Esophagus muscularis mucosa (tissue), 4 donors: ENCODE measurements around the gene RAB3B. TPM values are rescaled to one million over a fixed set of nuclear protein-coding genes. Genes with fewer than 3 reads are reported as not detected.
"Not testable (repeated sequence)": the region's sequence is repeated elsewhere in the genome, so short reads cannot be mapped to it uniquely, and the experiment has no call there.

ENCODE experiments used
- DNase-seq: peaks from one replicate; pipeline ENCODE4 v3.0.0-alpha.2; 2017; ENCODE audit errors: extremely low spot score
- H3K27ac ChIP-seq, 4 donors: fragments of 200-600 bp; sonication (generic); replicated peaks in 1 of 4; 1 replicate in 3 of 4; 2 replicates in 1 of 4; pipeline ENCODE4 v1.5.1; 2016 to 2019; ENCODE audit warnings: mild to moderate bottlenecking in 1 of 4
- H3K27me3 ChIP-seq, 4 donors: fragments of 200-600 bp; sonication (generic); one replicate each; pipeline versions ENCODE4 v1.5.1 to v1.6.0; 2016 to 2019
- H3K36me3 ChIP-seq, 4 donors: fragments of 200-600 bp; sonication (generic); one replicate each; pipeline ENCODE4 v1.5.1; 2016 to 2019
- H3K4me1 ChIP-seq, 4 donors: fragments of 200-600 bp; sonication (generic); one replicate each; pipeline ENCODE4 v1.5.1; 2016 to 2019
- H3K4me3 ChIP-seq, 4 donors: fragments of 200-600 bp; sonication (generic); 1 replicate in 2 of 4; 2 replicates in 2 of 4; pipeline ENCODE4 v1.5.1; 2016 to 2019; ENCODE audit warnings: mild to moderate bottlenecking in 4 of 4, moderate library complexity in 1 of 4
- H3K9me3 ChIP-seq, 4 donors: fragments of 200-600 bp; sonication (generic); 1 replicate in 3 of 4; 2 replicates in 1 of 4; pipeline ENCODE4 v1.5.1; 2016 to 2019
- EP300 ChIP-seq: sonication (generic); formaldehyde crosslinking; IDR thresholded peaks from one replicate; pipeline ENCODE4 v1.6.1; 2017; ENCODE audit warnings: antibody characterized with exemption
- POLR2A ChIP-seq: fragments of 450-650 bp; IDR thresholded peaks from one replicate; pipeline ENCODE4 v1.6.1; 2017; ENCODE audit warnings: antibody characterized with exemption, moderate library complexity, mild to moderate bottlenecking, low read depth
- POLR2AphosphoS5 ChIP-seq, 2 donors: sonication (generic); formaldehyde crosslinking; IDR thresholded peaks; one replicate each; pipeline ENCODE4 v1.6.1; 2017; ENCODE audit warnings: antibody characterized with exemption in 2 of 2
- WGBS: methylation state at CpG from one replicate; pipeline ENCODE4 v1.1.5; 2018; 5-methylcytosine and 5-hydroxymethylcytosine counted together
- intact Hi-C: fragments of 100-400 bp; cut with DNase I; formaldehyde crosslinking; loops from one replicate; pipeline ENCODE4 v1.15.1; 2023
- total RNA-seq, 4 donors: library from RNA; depleted of rRNA; stranded (reverse); fragments of >200 nt; gene quantifications; one replicate each; pipeline versions ENCODE4 v1.1.0 to v1.2.1, GENCODE V29; 2016
- TF ChIP-seq, protein P1 (sequence below), 3 experiments: fragments of 200-600 bp in 2 of 3; fragments of 450-650 bp in 1 of 3; sonication (generic) in 2 of 3; IDR thresholded peaks; one replicate each; pipeline ENCODE4 v1.5.1; 2017 to 2019; ENCODE audit warnings: antibody characterized with exemption in 3 of 3, mild to moderate bottlenecking in 2 of 3, moderate library complexity in 1 of 3

The RAB3B gene
- total RNA-seq, 4 donors from 2014 or later, result 0.42 to 1.3 (median 0.83) TPM

DNA sequence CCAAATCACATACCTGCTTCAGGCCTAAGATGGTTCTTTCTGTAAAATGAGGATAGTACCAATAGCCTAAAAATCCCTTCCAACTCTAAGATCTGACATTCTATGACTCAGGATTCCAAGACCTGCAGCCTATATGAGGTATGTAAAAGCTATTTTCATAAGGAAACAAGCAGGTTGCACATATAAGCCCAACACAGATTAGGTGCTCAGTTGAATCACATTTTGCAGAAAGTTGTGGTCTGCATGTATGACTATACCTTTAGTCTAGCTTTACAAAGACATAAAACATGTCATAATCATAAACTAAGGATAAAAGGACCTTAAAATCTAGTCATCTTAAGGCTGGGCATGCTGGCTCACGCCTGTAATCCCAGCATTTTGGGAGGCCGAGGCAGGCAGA lies 35.8 kb upstream of the RAB3B start:
- no peak for DNase-seq
- Histone ChIP-seq H3K36me3 (peaks cover 15 to 60% (median 48%) of the 10 kb centered on the region in 4 donors), H3K4me1 (peaks cover under 1 to 12% (median 11%) of the 10 kb centered on the region in 4 donors), H3K27me3 (no peaks in the 10 kb centered on the region), H3K27ac (no peak overlapping the region), H3K9me3 (no peaks in the 10 kb centered on the region), H3K4me3 (no peak overlapping the region)
- TF ChIP-seq, protein P1, sequence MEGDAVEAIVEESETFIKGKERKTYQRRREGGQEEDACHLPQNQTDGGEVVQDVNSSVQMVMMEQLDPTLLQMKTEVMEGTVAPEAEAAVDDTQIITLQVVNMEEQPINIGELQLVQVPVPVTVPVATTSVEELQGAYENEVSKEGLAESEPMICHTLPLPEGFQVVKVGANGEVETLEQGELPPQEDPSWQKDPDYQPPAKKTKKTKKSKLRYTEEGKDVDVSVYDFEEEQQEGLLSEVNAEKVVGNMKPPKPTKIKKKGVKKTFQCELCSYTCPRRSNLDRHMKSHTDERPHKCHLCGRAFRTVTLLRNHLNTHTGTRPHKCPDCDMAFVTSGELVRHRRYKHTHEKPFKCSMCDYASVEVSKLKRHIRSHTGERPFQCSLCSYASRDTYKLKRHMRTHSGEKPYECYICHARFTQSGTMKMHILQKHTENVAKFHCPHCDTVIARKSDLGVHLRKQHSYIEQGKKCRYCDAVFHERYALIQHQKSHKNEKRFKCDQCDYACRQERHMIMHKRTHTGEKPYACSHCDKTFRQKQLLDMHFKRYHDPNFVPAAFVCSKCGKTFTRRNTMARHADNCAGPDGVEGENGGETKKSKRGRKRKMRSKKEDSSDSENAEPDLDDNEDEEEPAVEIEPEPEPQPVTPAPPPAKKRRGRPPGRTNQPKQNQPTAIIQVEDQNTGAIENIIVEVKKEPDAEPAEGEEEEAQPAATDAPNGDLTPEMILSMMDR (IDR thresholded peaks at IDR 0.05), result no peak
- TF ChIP-seq POLR2AphosphoS5 (IDR thresholded peaks at IDR 0.05) (no peak), EP300 (no peak), POLR2A (no peak)
- WGBS, result 100% methylated on average over 2 of the region's 2 CpGs
- intact Hi-C loops, result no loop called here

DNA sequence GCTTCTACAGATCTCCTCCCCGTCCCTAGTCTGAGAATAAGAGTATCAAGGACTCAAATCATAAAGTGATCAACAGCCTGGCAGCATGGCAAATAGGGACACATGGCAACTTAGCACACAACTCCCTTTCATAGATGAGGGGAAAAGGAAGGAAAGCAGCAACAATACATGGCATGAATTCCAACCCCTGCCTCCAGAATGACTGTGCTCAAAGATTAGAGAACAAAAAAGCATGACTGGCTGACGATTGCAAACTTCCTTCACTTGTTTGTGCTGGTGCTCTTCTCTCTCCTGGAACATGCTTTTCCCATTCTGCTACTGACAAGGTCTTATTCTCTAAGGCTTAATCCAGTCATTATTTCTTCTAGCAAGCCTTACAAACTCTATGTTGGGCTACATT lies 31.6 kb upstream of the RAB3B start:
- Histone ChIP-seq H3K36me3 (peaks cover 23 to 71% (median 59%) of the 10 kb centered on the region in 4 donors), H3K27me3 (no peaks in the 10 kb centered on the region), H3K4me1 (no peaks in the 10 kb centered on the region), H3K9me3 (no peaks in the 10 kb centered on the region), H3K27ac (no peak overlapping the region), H3K4me3 (no peak overlapping the region)
- TF ChIP-seq POLR2A (no peak), EP300 (no peak), POLR2AphosphoS5 (IDR thresholded peaks at IDR 0.05) (no peak)
- TF ChIP-seq, protein P1 (IDR thresholded peaks at IDR 0.05), result no peak
- 80% methylated on average over 2 of the region's 2 CpGs for WGBS
- intact Hi-C loops, result no loop called here
- DNase-seq, result no peak

DNA sequence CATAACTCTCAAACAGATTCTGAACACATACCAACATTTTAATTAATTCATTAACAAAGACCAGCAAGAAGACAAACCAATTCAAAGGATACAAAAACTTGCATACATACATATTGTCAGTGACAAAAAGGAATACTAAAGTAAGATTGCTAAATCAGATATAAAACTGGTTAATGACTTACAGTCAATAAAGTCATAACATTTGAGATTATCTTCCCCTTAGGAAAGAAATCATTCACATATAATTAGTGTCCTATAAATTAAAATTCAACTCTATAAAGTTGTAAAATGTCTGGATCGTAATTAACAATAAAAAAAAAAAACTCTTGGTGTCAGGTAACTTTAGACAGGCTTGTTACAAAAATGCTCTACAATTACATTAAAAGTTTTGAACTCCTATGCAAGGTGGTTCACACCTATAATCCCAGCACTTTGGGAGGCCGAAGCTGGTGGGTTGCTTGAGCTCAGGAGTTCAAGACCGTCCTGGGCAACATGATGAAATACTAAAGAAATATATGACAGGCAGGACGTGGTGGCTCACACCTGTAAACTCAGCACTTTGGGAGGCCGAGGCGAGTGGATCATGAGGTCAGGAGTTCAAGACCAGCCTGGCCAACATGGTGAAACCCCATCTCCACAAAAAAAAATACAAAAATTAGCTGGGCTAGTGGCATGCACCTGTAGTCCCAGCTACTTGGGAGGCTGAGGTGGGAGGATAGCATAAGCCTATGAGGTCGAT lies 17.7 kb upstream of the RAB3B start:
- no peak overlapping the region for H3K27ac ChIP-seq

DNA sequence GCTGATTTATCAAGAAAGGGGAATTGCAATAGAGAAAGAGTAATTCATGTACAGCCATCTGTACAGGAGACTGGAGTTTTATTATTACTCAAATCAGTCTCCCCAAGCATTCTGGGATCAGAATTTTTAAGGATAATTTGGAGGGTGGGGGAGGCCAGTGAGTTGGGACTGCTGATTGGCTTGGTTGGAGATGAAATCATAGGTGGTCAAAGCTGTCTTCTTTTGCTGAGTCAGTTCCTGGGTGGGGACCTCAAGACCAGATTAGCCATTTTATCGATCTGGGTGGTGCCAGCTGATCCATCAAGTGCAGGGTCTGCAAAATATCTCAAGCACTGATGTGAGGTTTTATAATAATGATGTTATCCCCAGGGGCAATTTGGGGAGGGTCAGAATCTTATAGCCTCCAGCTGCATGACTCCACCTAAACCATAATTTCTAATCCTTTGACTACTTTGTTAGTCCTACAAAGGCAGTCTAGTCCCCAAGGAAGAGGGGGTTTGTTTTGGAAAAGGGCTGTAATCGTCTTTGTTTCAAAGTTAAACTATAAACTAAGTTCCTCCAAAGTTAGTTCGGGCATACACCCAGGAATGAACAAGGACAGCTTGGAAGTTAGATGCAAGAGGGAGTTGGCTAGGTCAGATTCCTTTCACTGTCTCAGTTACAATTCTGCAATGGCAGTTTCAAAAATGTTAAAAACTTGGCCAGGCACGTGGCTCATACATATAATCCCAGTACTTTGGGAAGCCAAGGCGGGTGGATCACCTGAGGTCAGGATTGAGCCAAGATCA lies 16.9 kb upstream of the RAB3B start:
- WGBS, result 55% methylated on average over 5 of the region's 5 CpGs
- DNase-seq, result no peak
- Histone ChIP-seq H3K4me1 (peaks cover 0 to 8% (median 3%) of the 10 kb centered on the region in 4 donors), H3K4me3 (no peak overlapping the region), H3K36me3 (no peaks in the 10 kb centered on the region), H3K27me3 (peaks cover 0 to 19% (median 0%) of the 10 kb centered on the region in 4 donors), H3K9me3 (no peaks in the 10 kb centered on the region), H3K27ac (no peak overlapping the region)
- no peak for TF ChIP-seq POLR2AphosphoS5 (IDR thresholded peaks at IDR 0.05)
- no peak for TF ChIP-seq POLR2A
- TF ChIP-seq, protein P1 (IDR thresholded peaks at IDR 0.05), result no peak
- no peak for TF ChIP-seq EP300
- intact Hi-C loops, result no loop called here

More for the DNA sequence above, 17.7 kb upstream of the RAB3B start:
- no peaks in the 10 kb centered on the region for H3K36me3 ChIP-seq
- intact Hi-C loops, result no loop called here
- no peak for DNase-seq
- 86% methylated on average over 7 of the region's 7 CpGs for WGBS
- TF ChIP-seq POLR2AphosphoS5 (IDR thresholded peaks at IDR 0.05), result no peak
- TF ChIP-seq POLR2A, result no peak
- TF ChIP-seq, protein P1 (IDR thresholded peaks at IDR 0.05), result no peak
- TF ChIP-seq EP300, result no peak
- peaks cover 0 to 8% (median 3%) of the 10 kb centered on the region in 4 donors for H3K4me1 ChIP-seq
- H3K27me3 ChIP-seq, result peaks cover 0 to 19% (median 0%) of the 10 kb centered on the region in 4 donors
- no peaks in the 10 kb centered on the region for H3K9me3 ChIP-seq
- H3K4me3 ChIP-seq, result no peak overlapping the region

DNA sequence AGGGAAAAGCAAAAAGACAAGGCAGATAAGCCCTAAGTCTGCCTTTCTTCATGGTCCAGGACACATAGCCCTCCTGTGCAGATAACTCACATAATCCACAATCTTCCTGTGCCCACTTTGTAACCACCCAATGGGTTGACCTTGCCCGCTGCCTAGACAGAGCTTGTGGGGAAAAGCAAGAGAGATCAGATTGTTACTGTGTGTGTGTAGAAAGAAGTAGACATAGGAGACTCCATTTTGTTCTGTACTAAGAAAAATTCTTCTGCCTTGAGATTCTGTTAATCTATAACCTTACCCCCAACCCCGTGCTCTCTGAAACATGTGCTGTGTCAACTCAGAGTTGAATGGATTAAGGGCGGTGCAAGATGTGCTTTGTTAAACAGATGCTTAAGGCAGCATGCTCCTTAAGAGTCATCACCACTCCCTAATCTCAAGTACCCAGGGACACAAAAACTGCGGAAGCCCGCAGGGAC lies 15.6 kb upstream of the RAB3B start:
- intact Hi-C loops, H3K27ac ChIP-seq: not testable (repeated sequence)
- H3K27me3 ChIP-seq, result peaks cover 0 to 16% (median 0%) of the 10 kb centered on the region in 4 donors

DNA sequence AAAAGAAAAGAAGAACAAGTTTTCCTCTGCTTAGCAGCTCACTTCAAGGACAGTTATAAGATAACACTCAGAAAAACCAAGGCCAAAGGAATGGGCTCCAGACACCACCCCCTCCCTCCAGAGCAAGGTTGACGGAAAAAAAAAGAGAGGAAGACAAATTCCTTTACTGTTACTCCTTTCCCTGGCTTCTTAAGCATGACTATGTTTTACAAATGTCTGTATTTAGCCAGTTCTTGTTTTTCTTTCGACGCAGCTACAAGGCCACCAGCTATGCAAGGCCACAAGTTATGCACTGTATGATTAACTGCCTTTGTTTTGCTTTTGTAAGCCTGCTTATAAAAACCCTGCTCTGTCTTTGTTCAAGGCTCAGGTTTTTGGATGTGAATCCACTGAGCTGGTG lies 15.0 kb upstream of the RAB3B start:
- 51% methylated on average over 3 of the region's 3 CpGs for WGBS
- intact Hi-C loops, H3K4me3 ChIP-seq, H3K36me3 ChIP-seq, H3K9me3 ChIP-seq, DNase-seq, H3K4me1 ChIP-seq, H3K27ac ChIP-seq: not testable (repeated sequence)
- H3K27me3 ChIP-seq, result peaks cover 0 to 16% (median 0%) of the 10 kb centered on the region in 4 donors

More for the DNA sequence above, 15.6 kb upstream of the RAB3B start:
- H3K4me3 ChIP-seq, DNase-seq, H3K9me3 ChIP-seq, H3K36me3 ChIP-seq, H3K4me1 ChIP-seq: not testable (repeated sequence)
- WGBS, result 38% methylated on average over 5 of the region's 5 CpGs
